ENCODE data around the gene ZC3H18. TPM values are rescaled to one million over a fixed set of nuclear protein-coding genes. Genes with fewer than 3 reads are reported as not detected.

ZC3H18 gene
- total RNA-seq, 2 donors from 2014 or later, result 31.9 to 66.3 TPM

GRCh38 chr16:88624977-88625576, 54.9 kb downstream of the ZC3H18 start:
- intact Hi-C loops (cut with DNase I), result no loop called here
- Histone ChIP-seq H3K36me3 (peaks cover 25% of the 10 kb centered on the region), H3K27ac (no peak overlapping the region), H3K4me3 (no peak overlapping the region), H3K9ac (ENCODE audit: low read depth in 2 of 2, low read length in 2 of 2) (no peak overlapping the region), H3K4me1 (no peaks in the 10 kb centered on the region), H3K27me3 (no peaks in the 10 kb centered on the region), H3K9me3 (no peaks in the 10 kb centered on the region)
- DNase-seq, result no peak
- no peak for TF ChIP-seq CTCF (IDR thresholded peaks at IDR 0.05)

GRCh38 chr16:88626646-88627045, 56.4 kb downstream of the ZC3H18 start:
- Histone ChIP-seq H3K4me1 (no peaks in the 10 kb centered on the region), H3K9ac (ENCODE audit: low read depth in 2 of 2, low read length in 2 of 2) (no peak overlapping the region), H3K9me3 (no peaks in the 10 kb centered on the region), H3K27ac (no peak overlapping the region), H3K4me3 (no peak overlapping the region), H3K27me3 (no peaks in the 10 kb centered on the region), H3K36me3 (peaks cover 25% of the 10 kb centered on the region)
- TF ChIP-seq CTCF (IDR thresholded peaks at IDR 0.05), result no peak
- no peak for DNase-seq
- intact Hi-C loops (cut with DNase I), result no loop called here

- DNase-seq, result no peak
- peaks cover 18% of the 10 kb centered on the region for H3K36me3 ChIP-seq
- H3K4me1 ChIP-seq, result no peaks in the 10 kb centered on the region
- H3K9me3 ChIP-seq, result no peaks in the 10 kb centered on the region
- no peak for TF ChIP-seq CTCF (IDR thresholded peaks at IDR 0.05)
- H3K4me3 ChIP-seq, result no peak overlapping the region
- H3K27me3 ChIP-seq, result no peaks in the 10 kb centered on the region
- H3K9ac ChIP-seq (ENCODE audit: low read depth in 2 of 2, low read length in 2 of 2), result no peak overlapping the region
- no peak overlapping the region for H3K27ac ChIP-seq
- intact Hi-C loops (cut with DNase I), result no loop called here
Observed at GRCh38 chr16:88627531-88628411, 57.6 kb downstream of the ZC3H18 start.

- H3K27ac ChIP-seq, result no peak overlapping the region
- no peak overlapping the region for H3K4me3 ChIP-seq
- intact Hi-C loops (cut with DNase I), result no loop called here
- H3K36me3 ChIP-seq, result peaks cover 13% of the 10 kb centered on the region
- H3K9me3 ChIP-seq, result no peaks in the 10 kb centered on the region
- TF ChIP-seq CTCF (IDR thresholded peaks at IDR 0.05), result no peak
- no peaks in the 10 kb centered on the region for H3K4me1 ChIP-seq
- H3K27me3 ChIP-seq, result no peaks in the 10 kb centered on the region
- DNase-seq, result no peak
- no peak overlapping the region for H3K9ac ChIP-seq (ENCODE audit: low read depth in 2 of 2, low read length in 2 of 2)
Observed at GRCh38 chr16:88628512-88628974, 58.3 kb downstream of the ZC3H18 start.

- H3K4me3 ChIP-seq, result no peak overlapping the region
- H3K4me1 ChIP-seq, result no peaks in the 10 kb centered on the region
- no peak overlapping the region for H3K9ac ChIP-seq (ENCODE audit: low read depth in 2 of 2, low read length in 2 of 2)
- intact Hi-C loops (cut with DNase I), result no loop called here
- no peaks in the 10 kb centered on the region for H3K9me3 ChIP-seq
- DNase-seq, result no peak
- no peak overlapping the region for H3K27ac ChIP-seq
- H3K36me3 ChIP-seq, result peaks cover 6% of the 10 kb centered on the region
- no peak for TF ChIP-seq CTCF (IDR thresholded peaks at IDR 0.05)
- no peaks in the 10 kb centered on the region for H3K27me3 ChIP-seq
Observed at GRCh38 chr16:88629835-88630234, 59.6 kb downstream of the ZC3H18 start.
